NCI-H2196 treated with DMSO at 0.1 percent for 48 hours (cell line): ENCODE results near the gene AMOT.

Experiments
- DNase-seq: peaks from one replicate; lab custom pipeline; 2025; ENCODE audit not compliant: unreplicated experiment; lab: John Stamatoyannopoulos, UW

The AMOT gene

GRCh38 chrX:112808007-112808406 lies 32.6 kb downstream of the AMOT start:
- no peak for DNase-seq

- DNase-seq: no peak
Observed at GRCh38 chrX:112803060-112803459, 37.6 kb downstream of the AMOT start.

DNA sequence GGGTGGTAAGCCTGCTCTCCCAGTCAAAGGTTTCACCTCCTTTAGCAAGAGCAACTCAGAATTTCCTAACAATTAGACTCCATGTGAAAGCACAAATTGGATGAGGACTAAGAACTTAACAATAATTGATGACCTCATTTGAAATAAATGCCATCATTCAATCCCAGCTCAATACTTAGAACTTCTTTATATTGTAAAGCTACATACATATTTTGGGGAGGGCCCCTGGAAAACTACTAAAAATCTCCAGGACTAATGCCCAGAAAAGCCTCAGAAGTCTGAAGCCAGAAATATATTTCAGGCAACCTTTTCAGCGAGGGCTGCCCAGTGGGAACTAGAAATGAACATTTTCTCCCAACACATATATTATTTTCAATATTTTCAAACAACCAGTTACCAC lies 38.1 kb downstream of the AMOT start:
- no peak for DNase-seq

- DNase-seq: no peak
Observed at GRCh38 chrX:112800971-112801775, 39.5 kb downstream of the AMOT start.

DNA sequence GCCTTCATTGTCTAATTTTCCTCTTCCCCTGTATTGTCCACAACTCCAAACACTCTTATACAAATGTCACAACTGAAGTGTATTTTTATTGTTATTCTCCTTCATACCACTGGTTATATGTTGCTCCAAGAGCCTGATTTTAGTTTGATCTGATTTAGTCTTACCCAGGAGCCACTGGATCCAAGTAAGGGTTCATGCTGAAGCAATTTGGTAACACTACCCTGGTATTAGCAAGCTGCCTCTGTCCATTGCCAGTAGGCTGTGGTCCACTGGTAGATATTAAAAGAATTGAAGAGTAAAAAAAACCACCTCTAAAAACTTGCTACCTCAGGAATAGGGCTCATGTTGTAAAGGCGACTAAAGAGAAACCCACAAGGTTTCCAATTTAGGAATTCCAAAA lies 41.2 kb downstream of the AMOT start:
- no peak for DNase-seq

- DNase-seq: no peak
Observed at GRCh38 chrX:112798736-112799135, 41.9 kb downstream of the AMOT start.

DNA sequence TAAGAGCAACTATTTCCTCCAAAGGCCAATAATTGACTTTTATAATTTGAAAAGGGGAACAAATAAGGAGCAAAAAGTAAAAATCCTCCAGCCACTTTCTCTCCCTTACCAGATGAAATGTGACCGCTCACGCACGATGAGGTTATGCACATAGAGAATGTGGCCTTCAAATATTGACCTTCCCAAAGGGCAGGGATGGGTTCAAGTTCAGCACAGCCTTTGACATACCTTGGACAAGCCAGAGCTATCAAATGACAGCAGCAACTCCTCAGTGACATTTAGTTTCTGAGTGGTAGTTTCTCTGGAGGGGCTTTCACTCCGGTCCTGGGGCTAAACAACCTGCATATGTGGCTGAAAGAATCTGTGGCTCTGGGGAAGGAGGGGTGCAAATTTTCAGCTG lies 50.7 kb downstream of the AMOT start:
- no peak for DNase-seq

- DNase-seq: no peak
Observed at GRCh38 chrX:112786076-112786475, 54.6 kb downstream of the AMOT start.

- no peak for DNase-seq
Observed at GRCh38 chrX:112785344-112785743, 55.3 kb downstream of the AMOT start.

GRCh38 chrX:112784692-112785091 lies 55.9 kb downstream of the AMOT start:
- no peak for DNase-seq

DNA sequence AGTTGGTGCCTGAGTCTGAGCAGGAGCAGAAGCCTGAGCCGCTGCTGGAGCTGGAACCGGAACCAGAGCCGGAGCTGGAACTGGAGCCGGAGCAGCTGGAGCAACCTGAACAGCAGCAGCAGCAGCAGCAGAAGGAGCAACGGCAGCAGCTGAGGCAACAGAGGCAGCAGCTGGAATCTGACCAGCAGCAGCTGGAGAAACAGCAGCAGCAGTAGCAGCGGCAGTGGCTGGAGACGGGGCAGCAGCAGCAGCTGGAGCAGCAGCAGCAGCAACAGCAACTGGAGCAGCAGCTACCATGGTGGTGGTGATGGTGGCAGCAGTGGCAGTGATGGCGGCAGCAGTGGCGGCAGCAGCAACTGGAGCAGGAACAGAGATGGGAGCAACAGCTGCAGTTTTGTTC lies 61.5 kb downstream of the AMOT start:
- no peak for DNase-seq

DNA sequence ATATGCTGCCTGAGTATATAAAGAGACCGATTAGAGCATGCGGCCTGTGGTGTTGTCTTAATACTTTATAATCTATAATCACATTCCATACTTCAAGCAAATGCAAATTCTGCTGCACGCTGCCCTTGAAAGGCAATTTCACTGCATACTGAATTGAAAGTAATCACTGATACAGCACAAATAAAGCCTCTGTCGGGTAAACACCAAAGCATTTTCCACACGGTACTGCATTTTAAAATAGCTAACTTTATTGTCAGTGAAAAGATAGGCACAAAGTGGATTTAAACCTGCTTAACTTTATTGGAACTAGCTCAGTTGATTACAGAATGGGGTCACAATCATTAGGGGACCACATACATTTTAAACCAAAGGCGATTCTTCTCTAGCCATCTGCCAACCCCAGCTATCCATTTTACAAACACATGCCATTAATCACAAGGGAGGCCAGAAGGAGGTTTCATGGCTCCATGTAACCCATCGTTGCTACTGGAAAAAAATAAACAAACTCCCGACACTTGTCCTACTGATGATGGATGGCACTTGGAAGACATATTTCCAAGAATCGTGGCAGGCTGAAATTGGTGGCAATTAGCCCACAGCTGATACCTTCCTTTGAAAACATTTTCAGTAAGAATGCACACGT lies 65.9 kb downstream of the AMOT start:
- DNase-seq: no peak

GRCh38 chrX:112774142-112774541 lies 66.5 kb downstream of the AMOT start:
- no peak for DNase-seq

DNA sequence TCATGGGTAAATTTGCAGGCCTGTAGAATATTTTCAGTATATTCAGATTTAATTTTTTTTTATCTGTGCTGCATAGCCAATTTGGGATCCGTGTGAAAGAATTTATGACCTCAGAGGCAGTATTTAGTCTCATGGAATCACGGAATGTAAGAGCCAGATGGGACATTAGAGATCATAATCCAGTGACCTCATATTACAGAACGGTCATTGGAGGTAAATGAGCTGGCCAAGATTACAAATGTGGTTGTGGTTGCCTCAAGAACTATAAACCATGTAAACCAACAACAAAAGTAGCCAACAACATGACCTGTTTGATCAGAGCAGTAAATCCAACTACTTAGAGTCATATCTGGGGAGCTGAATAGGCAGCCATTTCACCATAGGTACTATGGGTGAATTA lies 71.6 kb downstream of the AMOT start:
- DNase-seq: no peak

- DNase-seq: no peak
Observed at GRCh38 chrX:112768563-112768962, 72.1 kb downstream of the AMOT start.

GRCh38 chrX:112766774-112767173 lies 73.9 kb downstream of the AMOT start:
- no peak for DNase-seq

- no peak for DNase-seq
Observed at GRCh38 chrX:112761242-112762207, 79.1 kb downstream of the AMOT start.

GRCh38 chrX:112760697-112761096 lies 79.9 kb downstream of the AMOT start:
- DNase-seq: no peak

- DNase-seq: no peak
Observed at GRCh38 chrX:112759966-112760365, 80.7 kb downstream of the AMOT start.

- no peak for DNase-seq
Observed at GRCh38 chrX:112759512-112759911, 81.1 kb downstream of the AMOT start.

DNA sequence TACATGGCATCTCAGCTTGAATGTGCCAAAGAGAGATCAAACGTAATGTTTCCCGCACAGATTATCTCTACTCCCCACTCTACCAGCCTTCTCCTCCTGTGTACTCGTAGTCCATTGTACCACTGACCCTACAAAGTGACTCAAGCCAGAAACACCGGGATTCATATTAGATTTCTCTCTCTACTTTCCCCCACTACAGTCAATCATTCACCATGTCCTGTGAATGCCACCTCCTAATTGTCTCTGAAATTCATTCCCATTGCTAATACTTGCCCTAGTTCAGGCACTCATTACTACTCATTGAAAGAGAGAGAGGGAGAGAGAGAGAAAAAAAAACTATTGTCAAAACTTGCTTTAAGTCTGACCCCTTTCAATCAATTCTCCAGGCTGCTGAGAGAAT lies 82.7 kb downstream of the AMOT start:
- no peak for DNase-seq

DNA sequence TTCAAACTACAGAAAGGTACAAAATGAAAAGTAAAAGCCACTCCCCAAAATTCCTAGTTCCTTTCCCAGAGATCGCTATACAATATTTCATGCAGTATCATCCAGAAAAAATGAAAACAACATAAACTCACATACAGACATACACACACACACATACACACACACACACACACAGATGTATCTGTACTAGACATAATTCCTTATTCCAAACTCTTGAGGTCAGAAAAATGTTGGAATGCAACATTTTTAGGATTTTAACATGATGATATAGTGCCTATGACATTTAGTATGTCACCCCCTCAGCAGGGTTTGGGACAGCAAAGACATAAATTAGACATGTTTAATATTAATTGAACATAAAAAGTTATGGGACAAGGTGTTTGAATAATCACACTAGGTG lies 87.5 kb downstream of the AMOT start:
- no peak for DNase-seq
